Right kidney (tissue), 9 donors: ENCODE results near the gene ZNF285.
"Not testable (repeated sequence)": the region's sequence is repeated elsewhere in the genome, so short reads cannot be mapped to it uniquely, and the experiment has no call there.

ENCODE experiments used
- DNase-seq: peaks from one replicate; pipeline ENCODE4 v3.0.0-alpha.2; 2016
- long read RNA-seq, 8 donors: transcript quantifications; one replicate each; lab custom pipeline, GENCODE V29; 2026

The ZNF285 gene
- long read RNA-seq, donor 1, result 0 reads
- long read RNA-seq, donor 2, full-length matches to known transcripts, result 1 of 1 reads
- long read RNA-seq, donor 2, partial matches to known transcripts, result 0 of 1 reads
- long read RNA-seq, donor 2, other reads (novel, unspliced or antisense), result 0 of 1 reads
- long read RNA-seq, donor 3, result 0 reads
- long read RNA-seq, donor 4, result 0 reads
- long read RNA-seq, donor 5, partial matches to known transcripts, result 0 of 2 reads
- long read RNA-seq, donor 5, other reads (novel, unspliced or antisense), result 0 of 2 reads
- long read RNA-seq, donor 6, result 0 reads
- long read RNA-seq, donor 7, full-length matches to known transcripts, result 5 of 5 reads
- long read RNA-seq, donor 7, partial matches to known transcripts, result 0 of 5 reads
- long read RNA-seq, donor 7, other reads (novel, unspliced or antisense), result 0 of 5 reads
- long read RNA-seq, donor 8, full-length matches to known transcripts, result 1 of 1 reads
- long read RNA-seq, donor 8, partial matches to known transcripts, result 0 of 1 reads
- long read RNA-seq, donor 8, other reads (novel, unspliced or antisense), result 0 of 1 reads

DNA sequence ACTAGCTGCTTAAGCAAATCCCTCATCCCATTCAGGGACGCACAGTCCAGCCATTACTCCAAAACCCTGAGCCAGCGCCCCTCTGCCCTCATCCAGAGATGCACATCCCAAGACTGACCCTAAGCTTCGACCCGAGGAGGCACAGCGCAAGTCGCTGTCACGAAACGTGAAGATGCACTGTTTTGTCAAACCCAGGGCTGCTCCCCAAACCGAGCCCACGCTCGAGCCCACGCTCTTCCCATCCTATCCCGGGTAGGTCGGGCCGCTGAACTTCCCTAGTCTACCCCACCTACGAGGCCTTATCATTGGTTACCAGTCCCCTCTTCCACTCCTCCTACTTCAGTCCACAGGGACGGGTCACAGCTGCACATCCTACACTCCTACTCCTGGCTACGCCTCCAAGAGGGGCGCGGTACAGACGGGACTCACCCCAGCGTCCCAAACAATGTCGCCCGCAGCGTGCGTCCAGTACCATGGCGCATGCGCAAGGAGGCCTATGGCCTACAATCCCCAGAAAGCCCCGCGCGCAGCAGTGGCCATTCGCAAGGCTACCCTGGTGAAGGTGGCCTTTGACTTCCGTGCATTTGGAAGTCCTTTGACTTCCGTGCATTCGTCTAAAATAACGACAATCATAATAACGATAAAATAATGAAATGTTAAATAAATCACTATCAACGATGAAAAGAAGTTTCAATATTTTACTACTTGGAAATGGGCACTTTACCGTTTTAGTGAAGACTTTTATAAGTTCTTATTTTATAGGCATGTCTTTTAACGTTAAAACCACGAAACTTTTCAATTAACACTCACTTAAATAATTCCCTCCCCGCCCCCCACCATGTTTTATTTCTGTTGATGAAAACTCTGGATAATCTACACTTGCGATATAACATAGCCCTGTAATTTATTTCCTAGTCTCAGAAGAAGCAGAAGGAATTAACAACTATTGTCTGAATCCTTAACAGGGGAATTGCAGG is at the start of gene ZNF285:
ZNF285 (minus strand) TSS at position 470 of the 977 bp plus-strand sequence. CDS start 4,395 bp downstream, outside the sequence.
- DNase-seq, result peak; percentile 85

DNA sequence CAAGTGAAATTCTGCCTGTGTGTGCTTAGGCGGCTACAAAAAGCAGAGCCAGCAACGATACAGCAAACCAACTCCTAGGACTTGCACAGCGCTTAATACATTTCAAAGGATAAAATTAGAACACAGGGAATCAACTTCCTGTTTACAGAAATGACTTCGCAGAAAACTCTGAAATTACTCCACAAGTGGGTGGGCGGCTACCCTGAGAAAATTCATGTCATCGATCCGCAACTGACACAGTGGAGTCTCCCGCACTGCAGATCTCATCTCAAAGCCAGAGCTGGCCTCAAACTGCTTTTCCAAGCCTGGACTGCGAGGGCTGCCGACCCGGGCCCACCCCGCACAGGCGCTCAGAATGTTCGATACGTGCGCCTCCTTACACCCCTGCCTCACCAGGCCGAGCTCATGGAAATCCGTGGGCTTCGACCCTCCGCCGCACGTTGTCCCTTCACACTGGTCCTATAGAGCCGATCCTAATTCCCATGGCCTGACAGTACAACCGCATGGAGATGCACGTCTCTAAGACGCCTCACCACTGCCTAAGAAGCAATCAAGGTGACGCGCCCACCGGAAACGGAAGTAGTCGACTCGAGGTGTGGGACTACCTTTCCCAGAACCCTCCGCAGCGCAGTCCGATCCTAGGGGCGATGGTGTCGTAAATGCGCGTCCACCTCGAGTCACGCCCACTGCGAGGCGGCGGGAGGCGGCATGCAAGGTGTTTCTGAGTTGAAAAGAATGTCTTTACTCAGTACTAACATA is 46.7 kb upstream of the ZNF285 start, which contains the start of gene ZNF229:
ZNF229 (minus strand) TSS at position 557 of the 759 bp plus-strand sequence. CDS start 5,625 bp downstream, outside the sequence.
- peak; percentile 69 for DNase-seq

DNA sequence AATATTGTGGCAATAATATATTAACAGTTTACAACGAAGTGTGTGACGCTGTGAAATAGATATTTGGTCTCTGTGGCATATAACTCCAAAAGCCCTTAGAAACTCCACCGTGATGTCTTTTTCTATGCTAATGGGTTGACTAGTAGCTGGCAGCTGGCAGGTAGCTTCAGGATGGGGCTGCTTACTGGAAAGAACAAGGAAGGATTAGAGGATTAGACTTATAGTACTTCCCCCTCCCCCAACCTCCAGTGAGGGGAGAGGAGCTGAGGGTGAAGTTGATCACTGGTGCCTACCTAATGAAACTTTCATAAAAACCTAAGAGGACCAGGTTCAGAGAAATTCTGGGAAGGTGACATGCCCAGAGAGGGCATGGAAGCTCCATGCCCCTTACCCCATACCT is 37.0 kb upstream of the ZNF285 start:
- no peak for DNase-seq

DNA sequence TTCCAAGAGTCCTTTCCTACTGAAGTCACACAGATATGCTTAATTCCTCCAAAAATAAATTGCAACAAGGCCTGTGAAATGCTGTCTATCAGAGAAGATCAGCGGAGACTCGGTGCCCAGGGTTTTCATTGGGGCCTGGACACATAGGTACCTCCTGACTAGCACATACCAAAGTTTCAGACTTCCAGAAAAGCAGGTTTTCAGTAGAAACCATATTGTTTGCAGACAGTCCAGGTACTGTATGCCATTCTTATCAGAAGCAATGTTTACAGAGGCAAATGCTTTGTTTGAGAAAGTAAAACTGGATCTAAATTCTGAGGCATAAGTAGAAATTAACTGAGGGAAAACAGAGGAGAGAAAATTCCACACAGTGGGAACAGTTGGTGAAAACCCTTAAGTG is 34.0 kb upstream of the ZNF285 start:
- DNase-seq, result no peak

DNA sequence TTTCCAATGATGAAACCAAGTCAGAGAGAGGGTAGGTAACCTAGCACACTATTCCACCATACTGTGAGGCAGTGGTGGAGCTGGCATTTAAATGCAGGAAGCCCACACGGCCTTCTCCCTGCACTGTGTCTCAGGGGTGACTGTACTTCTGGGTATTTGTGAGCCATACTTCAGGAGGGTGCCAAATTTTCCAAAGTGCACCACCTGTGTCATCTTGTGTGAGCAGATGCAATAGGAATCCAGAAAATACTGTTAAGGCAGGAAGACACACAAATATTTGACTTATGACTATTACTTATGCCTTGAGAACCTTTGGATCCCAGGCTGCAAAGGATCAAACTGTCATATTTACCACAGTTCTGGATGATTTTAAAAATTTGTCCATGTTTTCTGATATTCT is 29.5 kb upstream of the ZNF285 start:
- no peak for DNase-seq

DNA sequence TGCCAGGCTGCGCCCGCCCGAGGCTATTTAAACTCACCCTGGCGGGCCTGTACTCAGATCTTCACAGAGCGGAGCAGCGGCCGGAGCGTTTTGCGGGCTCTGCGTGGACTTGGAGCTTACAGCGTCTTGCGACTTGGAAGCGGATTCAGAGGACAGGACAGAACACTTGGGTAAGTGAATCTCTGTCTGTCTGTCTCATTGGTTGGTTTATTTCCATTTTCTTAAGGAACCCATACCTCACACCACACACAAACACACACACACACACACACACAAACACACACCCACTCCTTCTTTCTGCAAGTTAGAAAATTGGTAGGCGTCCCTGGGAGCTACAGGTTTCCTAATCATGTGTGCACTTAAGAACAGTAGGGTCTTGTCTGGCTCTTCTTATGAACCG is 14.1 kb upstream of the ZNF285 start:
- DNase-seq, result not testable (repeated sequence)

DNA sequence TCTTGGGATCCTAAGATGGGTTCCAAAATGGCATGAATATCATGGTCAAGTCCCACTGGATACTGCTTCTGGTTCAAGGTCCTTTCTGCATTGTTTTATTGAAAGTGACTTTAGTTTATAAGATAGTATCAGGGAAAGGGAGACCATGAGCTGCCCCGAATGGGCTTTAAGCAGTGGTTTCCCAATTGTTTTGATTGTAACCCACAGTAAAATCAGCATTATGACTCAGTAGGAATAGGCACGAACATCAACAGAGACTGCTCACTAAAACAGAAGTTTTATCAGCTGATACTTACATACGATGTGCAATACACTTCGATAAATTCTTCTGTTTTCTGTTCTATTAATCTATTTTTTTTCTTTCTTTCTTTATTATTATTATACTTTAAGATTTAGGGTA is 12.1 kb downstream of the ZNF285 start:
- not testable (repeated sequence) for DNase-seq

DNA sequence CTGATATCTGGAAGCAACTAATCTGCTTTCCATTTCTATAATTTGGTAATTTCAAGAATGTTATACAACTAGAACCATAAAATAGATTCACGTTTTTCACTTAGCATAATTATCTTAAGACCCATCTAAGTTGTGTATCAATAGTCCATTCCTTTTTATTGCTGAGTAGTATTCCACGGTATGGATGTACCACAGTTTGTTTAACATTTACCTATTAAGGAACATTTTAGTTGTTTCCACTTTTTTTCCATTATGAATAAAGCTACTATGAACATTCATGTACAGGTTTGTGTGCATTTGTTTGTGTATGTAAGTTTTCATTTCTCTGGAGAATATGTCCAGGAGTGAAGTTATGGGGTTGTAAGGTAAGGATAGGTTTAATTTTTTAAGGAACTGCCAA is 26.6 kb downstream of the ZNF285 start:
- no peak for DNase-seq

DNA sequence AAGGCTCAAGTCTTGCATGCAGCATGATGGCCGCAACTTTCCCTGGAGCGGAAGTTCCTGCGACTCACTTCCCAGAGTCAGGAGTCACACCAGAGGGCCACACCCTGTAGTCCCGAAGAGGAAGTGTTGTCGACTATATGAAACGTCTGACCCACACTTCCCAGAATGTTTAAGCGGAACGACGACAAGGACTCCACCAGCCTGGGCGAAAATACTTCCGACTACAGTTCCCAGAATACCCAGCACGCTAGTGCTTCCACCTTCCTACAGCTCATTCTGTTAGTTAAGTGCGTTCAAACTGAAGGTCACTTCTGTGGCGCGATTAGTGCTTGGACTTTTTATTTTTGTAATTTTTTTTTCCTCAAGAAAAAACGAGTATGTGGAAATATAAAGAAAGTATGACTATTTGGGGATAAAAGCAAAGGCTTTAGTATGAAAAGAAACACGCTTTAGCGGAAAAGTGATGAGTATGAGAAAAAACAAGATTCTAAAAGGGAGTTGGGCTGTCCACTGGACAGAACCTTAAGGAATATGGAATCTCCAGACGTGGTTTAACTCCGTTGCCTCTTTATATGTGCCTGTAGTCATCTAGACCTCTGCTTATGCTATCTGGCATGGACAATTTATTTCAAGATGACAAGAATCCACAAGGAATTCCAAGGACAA is 29.5 kb downstream of the ZNF285 start:
- no peak for DNase-seq

DNA sequence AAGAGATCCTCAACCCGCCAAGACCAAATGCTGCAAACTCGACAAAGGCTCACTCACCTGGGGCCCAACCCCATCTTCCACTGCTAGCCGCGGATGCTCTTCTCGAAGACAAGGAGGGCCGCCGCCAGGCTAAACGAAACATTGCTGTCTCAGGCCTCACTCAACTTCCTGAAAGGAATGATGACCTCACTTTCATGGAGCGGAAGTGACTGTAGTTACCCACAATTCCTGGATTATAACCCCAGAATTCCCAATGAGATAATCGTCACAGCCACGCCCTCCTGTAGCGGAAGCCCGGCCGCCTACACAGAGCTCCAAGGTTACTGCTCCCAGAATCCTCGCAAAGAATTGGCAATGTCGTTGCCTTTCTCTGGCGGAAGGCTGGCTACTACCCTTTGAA is 34.4 kb downstream of the ZNF285 start:
- no peak for DNase-seq

DNA sequence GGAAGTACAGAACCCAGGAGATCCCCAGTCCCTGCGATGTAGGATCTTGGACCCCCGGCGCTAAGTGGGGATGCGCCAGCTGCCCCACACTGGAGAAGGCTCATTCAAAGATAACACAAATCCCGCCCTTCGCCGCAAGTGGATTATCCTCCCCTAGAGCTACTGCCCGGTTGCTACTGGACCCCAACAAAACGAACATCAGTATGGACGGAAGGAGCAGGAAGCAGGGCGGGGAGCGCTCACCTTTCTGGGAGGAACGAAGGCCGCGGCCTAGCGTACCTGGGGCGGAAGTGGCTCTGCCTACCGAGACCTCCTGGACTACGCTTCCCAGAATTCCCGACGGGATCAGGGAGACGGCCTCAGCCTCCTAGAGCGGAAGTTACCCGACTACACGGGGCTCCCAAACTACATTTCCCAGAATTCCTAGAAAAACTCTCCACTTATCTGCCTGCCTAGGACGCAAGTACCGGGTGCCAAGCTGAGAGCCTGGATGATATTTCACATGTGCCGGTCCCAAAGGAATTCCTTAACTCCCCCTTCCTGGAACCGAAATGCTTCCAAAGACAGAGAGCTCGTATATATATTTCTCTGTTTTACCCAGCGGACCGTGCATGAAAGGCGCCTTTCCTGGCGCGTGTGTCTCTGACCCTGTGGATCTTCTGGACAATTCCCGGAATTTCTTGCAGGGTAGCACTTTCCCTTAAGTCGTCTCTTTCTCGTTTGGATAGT is 44.9 kb downstream of the ZNF285 start, which contains the start of gene ZNF112:
ZNF112 (minus strand) TSS at position 298 of the 729 bp plus-strand sequence. CDS start 16,141 bp downstream, outside the sequence.
- DNase-seq, result peak; percentile 82

DNA sequence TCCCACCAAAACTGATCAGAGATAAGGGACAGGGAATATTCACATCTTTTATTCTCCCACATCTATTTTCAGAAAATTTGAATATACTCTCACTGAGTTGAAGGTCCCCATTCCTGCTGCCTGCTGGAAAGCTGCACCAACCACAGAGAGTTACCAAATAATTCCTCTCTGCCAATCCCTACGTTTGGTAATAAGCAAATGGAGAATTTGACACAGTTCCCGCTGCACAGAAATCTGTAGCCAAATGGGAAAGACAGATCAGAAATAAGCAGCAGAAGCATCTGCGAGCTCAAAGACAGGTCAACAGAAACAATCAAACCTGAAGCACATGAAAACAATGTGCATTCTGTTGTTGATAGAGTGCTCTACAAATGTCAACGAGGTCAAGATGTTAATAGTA is 54.9 kb downstream of the ZNF285 start:
- DNase-seq, result no peak

DNA sequence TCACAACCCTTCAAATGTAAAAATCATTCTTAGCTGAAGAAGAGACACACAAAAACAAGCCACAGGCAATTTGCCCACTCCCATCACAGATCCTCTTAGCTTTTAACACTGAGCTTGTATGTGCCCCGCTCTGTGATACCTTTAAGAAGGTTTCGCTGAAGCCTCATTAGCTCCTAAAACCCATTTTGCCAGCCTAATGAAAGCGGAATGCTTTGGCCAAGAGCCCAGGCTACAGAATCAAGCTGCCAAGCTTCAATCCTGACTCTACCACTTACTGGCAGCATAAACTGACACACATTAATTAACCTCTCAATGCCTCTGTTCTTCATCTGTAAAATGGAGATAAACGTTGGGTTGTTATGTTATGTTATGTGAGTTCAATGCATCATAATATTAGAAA is 55.4 kb downstream of the ZNF285 start:
- DNase-seq, result no peak

DNA sequence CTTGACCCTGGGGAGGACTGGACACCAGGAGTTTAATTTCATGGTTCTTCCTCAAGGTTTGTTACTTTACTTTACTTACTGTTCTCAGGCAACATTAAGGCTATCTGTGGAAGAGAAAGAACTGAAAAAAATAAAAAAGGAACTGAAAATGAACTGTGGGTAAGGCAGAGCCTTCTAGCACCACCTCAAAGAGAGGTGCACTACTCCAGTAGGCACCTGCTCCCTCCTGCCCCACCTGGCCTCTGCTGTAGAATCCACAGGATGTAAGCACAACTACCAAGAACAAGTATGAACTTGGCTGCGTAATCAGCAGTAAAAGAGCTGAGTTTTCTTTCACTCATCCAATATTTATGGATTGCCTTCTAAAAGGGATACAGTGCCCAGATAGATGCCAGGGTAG is 57.2 kb downstream of the ZNF285 start:
- no peak for DNase-seq

DNA sequence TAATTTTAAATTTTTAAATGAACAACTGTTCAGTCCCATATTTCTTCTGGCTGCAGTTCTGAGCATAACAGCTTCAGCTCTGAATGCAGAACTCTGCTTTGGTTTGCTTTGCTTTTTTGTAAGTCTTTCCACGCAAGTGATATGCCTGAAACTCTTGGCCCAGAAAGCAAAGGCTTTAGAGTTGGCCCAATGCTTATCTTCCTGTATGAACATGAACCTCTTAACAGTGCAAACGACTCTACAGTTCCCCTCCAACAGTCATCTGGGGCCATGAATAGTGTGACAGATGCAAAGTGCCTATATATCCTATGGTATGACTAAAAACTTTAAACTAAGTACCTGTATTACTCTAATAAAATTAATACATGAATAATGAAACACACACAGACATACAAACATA is 59.6 kb downstream of the ZNF285 start:
- no peak for DNase-seq

DNA sequence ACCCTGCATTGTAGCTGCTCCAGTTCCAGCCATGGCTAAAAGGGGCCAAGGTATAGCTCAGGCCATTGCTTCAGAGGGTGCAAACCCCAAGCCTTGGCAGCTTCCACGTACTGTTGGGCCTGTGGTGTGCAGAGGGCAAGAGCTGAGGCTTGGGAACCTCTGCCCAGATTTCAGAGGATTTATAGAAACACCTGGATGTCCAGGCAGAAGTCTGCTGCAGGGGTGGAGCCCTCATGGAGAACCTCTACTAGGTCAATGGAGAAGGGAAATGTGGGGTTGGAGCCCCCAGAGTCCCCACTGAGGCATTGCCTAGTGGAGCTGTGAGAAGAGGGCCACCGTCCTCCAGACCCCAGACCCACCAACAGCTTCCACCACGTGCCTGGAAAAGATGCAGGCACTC is 66.8 kb downstream of the ZNF285 start:
- DNase-seq, result peak; percentile 2
